GM12878 (cell line): Measurements from ENCODE around the gene SYNGR2. TPM values are rescaled to one million over a fixed set of nuclear protein-coding genes. Genes with fewer than 3 reads are reported as not detected.
A peak's percentile ranks its signal among the peaks of the same experiment; 100 is the strongest.

ENCODE experiments used
- ATF7 ChIP-seq: fragments of 450-650 bp; IDR thresholded peaks from 2 replicates; pipeline ENCODE4 v1.6.1; 2016; ENCODE audit warnings: low read depth, mild to moderate bottlenecking
- BACH1 ChIP-seq: fragments of 450-650 bp; IDR thresholded peaks from 2 replicates; pipeline ENCODE4 v1.6.1; 2017; ENCODE audit warnings: mild to moderate bottlenecking, borderline replicate concordance
- CBX5 ChIP-seq: sonication (generic); IDR thresholded peaks from 2 replicates; pipeline ENCODE4 v1.6.1; 2016; ENCODE audit warnings: low read depth, moderate library complexity, mild to moderate bottlenecking, inconsistent platforms
- CEBPZ ChIP-seq: fragments of 150-350 bp; IDR thresholded peaks from 2 replicates; pipeline ENCODE4 v1.6.1; 2016; ENCODE audit warnings: low read depth, low read length
- CHD2 ChIP-seq: IDR thresholded peaks from 2 replicates; pipeline ENCODE4 v1.6.1; 2011; ENCODE audit warnings: low read depth, low read length, improper control_type of control experiment, borderline replicate concordance
- DPF2 ChIP-seq: fragments of 450-650 bp; IDR thresholded peaks from 2 replicates; pipeline ENCODE4 v1.6.1; 2017; ENCODE audit warnings: mild to moderate bottlenecking
- EED ChIP-seq: sonication (generic); IDR thresholded peaks from 2 replicates; pipeline ENCODE4 v1.6.1; 2016; ENCODE audit warnings: antibody characterized with exemption, low read depth
- FOXM1 ChIP-seq: IDR thresholded peaks from 2 replicates; pipeline ENCODE4 v1.6.1; 2012; ENCODE audit warnings: low read depth, mild to moderate bottlenecking, inconsistent platforms, low read length, moderate library complexity
- LARP7 ChIP-seq: fragments of 450-650 bp; IDR thresholded peaks from 2 replicates; pipeline ENCODE4 v1.6.1; 2017; ENCODE audit warnings: mild to moderate bottlenecking
- MYB ChIP-seq: fragments of 150-350 bp; IDR thresholded peaks from 2 replicates; pipeline ENCODE4 v1.6.1; 2014; ENCODE audit warnings: mild to moderate bottlenecking, low read depth, low read length, borderline replicate concordance
- NFXL1 ChIP-seq: fragments of 450-650 bp; IDR thresholded peaks from 2 replicates; pipeline ENCODE4 v1.6.1; 2017; ENCODE audit warnings: antibody characterized with exemption, mild to moderate bottlenecking, borderline replicate concordance
- RAD21 ChIP-seq: IDR thresholded peaks from 2 replicates; pipeline ENCODE4 v1.6.1; 2011; ENCODE audit warnings: mild to moderate bottlenecking, low read depth, low read length, moderate library complexity; ENCODE audit not compliant: insufficient read depth
- SKIL ChIP-seq: fragments of 450-650 bp; IDR thresholded peaks from 2 replicates; pipeline ENCODE4 v1.6.1; 2017; ENCODE audit warnings: mild to moderate bottlenecking, low read depth, inconsistent platforms; ENCODE audit not compliant: poor library complexity, severe bottlenecking
- USF1 ChIP-seq: IDR thresholded peaks from 2 replicates; pipeline ENCODE4 v1.6.1; 2011; ENCODE audit warnings: borderline replicate concordance, low read depth, mild to moderate bottlenecking, moderate library complexity, mixed read lengths, low read length; ENCODE audit not compliant: insufficient read depth; ENCODE audit errors: extremely low read length
- ZNF687 ChIP-seq: fragments of 450-650 bp; IDR thresholded peaks from 2 replicates; pipeline ENCODE4 v1.6.1; 2017; ENCODE audit warnings: mild to moderate bottlenecking, moderate library complexity
- polyA plus RNA-seq, 11 experiments: library from polyadenylated mRNA; depleted of rRNA in 4 of 11; unstranded in 6 of 11; stranded (reverse) in 5 of 11; fragments of >200 nt; fragmentation: Nextera tagmentation in 4 of 11; fragmentation: Illumina TruSeq in 1 of 11; extraction: Ambion mirVana in 4 of 11; extraction: Trizol in 1 of 11; gene quantifications; 1 replicate in 1 of 11; 2 replicates in 10 of 11; pipeline versions ENCODE4 v1.2.1 to v1.2.3, GENCODE V29; 2011 to 2016; ENCODE audit warnings: inconsistent platforms in 2 of 11, missing spikeins in 2 of 11, low read depth in 1 of 11
- total RNA-seq, 4 experiments: library from RNA; depleted of rRNA in 3 of 4; stranded (reverse); fragments of >200 nt in 3 of 4; fragmentation: Illumina TruSeq in 1 of 4; extraction: Trizol in 1 of 4; gene quantifications; 2 replicates each; pipeline versions ENCODE4 v1.2.1 to v1.2.3, GENCODE V29; 2013 to 2021

Gene SYNGR2
- total and polyA plus RNA-seq, 10 of the 15 experiments (the other 5 are each of a cell fraction or from before 2014, with no cell fraction given) = 4.4 to 529 (median 261) TPM

- no peak for TF ChIP-seq NFXL1
- no peak for TF ChIP-seq CEBPZ
- TF ChIP-seq ZNF687 = peak; percentile 96
- no peak for TF ChIP-seq CHD2
- TF ChIP-seq LARP7 = no peak
- TF ChIP-seq SKIL = no peak
- TF ChIP-seq FOXM1 = no peak
- no peak for TF ChIP-seq MYB
- TF ChIP-seq DPF2 = no peak
- TF ChIP-seq RAD21 = no peak
- no peak for TF ChIP-seq BACH1
- TF ChIP-seq USF1 = peak; percentile 68
- TF ChIP-seq ATF7 = peak; percentile 23; the same call in 1 of the 2 replicates
- no peak for TF ChIP-seq CBX5
- peak; percentile 71 for TF ChIP-seq EED
Measured at GRCh38 chr17:78130437-78131101, 37.8 kb upstream of the SYNGR2 start, which contains the start of gene TMC8 (continued).
